GM21367 (cell line): ENCODE measurements around the gene ELMO2.

Experiments
- ATAC-seq: cut with Tn5 transposase; IDR thresholded peaks from one replicate; pipeline ENCODE4 v1.9.1; 2021; ENCODE audit not compliant: unreplicated experiment

ELMO2 gene

GRCh38 chr20:46334303-46334904 is 72.0 kb downstream of the ELMO2 start:
- ATAC-seq: no peak

- no peak for ATAC-seq
Measured at GRCh38 chr20:46333161-46333991, 73.0 kb downstream of the ELMO2 start.

GRCh38 chr20:46332373-46333160 is 73.8 kb downstream of the ELMO2 start:
- no peak for ATAC-seq

- no peak for ATAC-seq
Measured at GRCh38 chr20:46331611-46332361, 74.6 kb downstream of the ELMO2 start.

- no peak for ATAC-seq
Measured at GRCh38 chr20:46330831-46331371, 75.5 kb downstream of the ELMO2 start.

- ATAC-seq: no peak
Measured at GRCh38 chr20:46330072-46330763, 76.2 kb downstream of the ELMO2 start.

GRCh38 chr20:46328200-46328882 is 78.1 kb downstream of the ELMO2 start:
- ATAC-seq: no peak

GRCh38 chr20:46327557-46327956 is 78.9 kb downstream of the ELMO2 start:
- ATAC-seq: no peak

GRCh38 chr20:46325789-46326188 is 80.6 kb downstream of the ELMO2 start:
- ATAC-seq: no peak

GRCh38 chr20:46324960-46325703 is 81.3 kb downstream of the ELMO2 start:
- ATAC-seq: no peak

GRCh38 chr20:46324379-46324778 is 82.0 kb downstream of the ELMO2 start:
- ATAC-seq: no peak

- no peak for ATAC-seq
Measured at GRCh38 chr20:46323557-46323956, 82.9 kb downstream of the ELMO2 start.

GRCh38 chr20:46322641-46323040 is 83.8 kb downstream of the ELMO2 start:
- no peak for ATAC-seq

- ATAC-seq: no peak
Measured at GRCh38 chr20:46317685-46318177, 88.7 kb downstream of the ELMO2 start.

GRCh38 chr20:46316984-46317684 is 89.3 kb downstream of the ELMO2 start:
- no peak for ATAC-seq
